Endothelial cell of umbilical vein (primary cell): ENCODE results near the gene ADD1. TPM values are rescaled to one million over a fixed set of nuclear protein-coding genes. Genes with fewer than 3 reads are reported as not detected.

ENCODE experiments used
- BruUV-seq: library from RNA; stranded (reverse); fragments of 400-500 nt; replicated peaks from 2 replicates; lab custom pipeline; 2021; lab: Mats Ljungman, UMichigan
- CTCF ChIA-PET: fragments of 300-600, 350-600 bp; sonication (Branson Sonifier 250); formaldehyde crosslinking; loops from one replicate; lab custom pipeline; 2021; ENCODE audit warnings: antibody characterized with exemption, inconsistent platforms; lab: Charles Lee
- POLR2A ChIA-PET: fragments of 300-600, 350-600 bp; sonication (Branson Sonifier 250); formaldehyde crosslinking; loops from one replicate; lab custom pipeline; 2021; ENCODE audit warnings: antibody characterized with exemption, inconsistent platforms; lab: Charles Lee
- DNase-seq: peaks from one replicate; pipeline ENCODE4 v3.0.0-alpha.2; 2011; ENCODE audit warnings: low read depth, low spot score
- FAIRE-seq: peaks from 2 replicates; lab custom pipeline; 2011; peaks lifted over from hg19 to GRCh38; lab: Jason Lieb, UNC
- H2AFZ ChIP-seq: 2 replicates; pipeline ENCODE4 v1.6.0; 2012; ENCODE audit warnings: low read depth, low read length, control low read depth, inconsistent platforms
- H3K27ac ChIP-seq: 2 replicates; pipeline ENCODE4 v1.5.1; 2011; ENCODE audit warnings: low read depth, mild to moderate bottlenecking, control low read depth, low read length, moderate library complexity; ENCODE audit not compliant: insufficient read depth
- H3K27me3 ChIP-seq, 2 experiments: 2 replicates each; pipeline versions ENCODE4 v1.6.0 to v1.6.1; 2011; ENCODE audit warnings: low read length in 2 of 2, mixed read lengths in 1 of 2; ENCODE audit not compliant: control insufficient read depth in 2 of 2, insufficient read depth in 2 of 2
- H3K36me3 ChIP-seq, 2 experiments: 2 replicates in 1 of 2; 3 replicates in 1 of 2; pipeline ENCODE4 v1.5.1; 2011; ENCODE audit warnings: low read length in 2 of 2, mild to moderate bottlenecking in 1 of 2, moderate library complexity in 1 of 2; ENCODE audit not compliant: control insufficient read depth in 2 of 2, insufficient read depth in 2 of 2; ENCODE audit errors: extremely low read depth in 1 of 2
- H3K4me1 ChIP-seq: 3 replicates; pipeline ENCODE4 v1.5.1; 2011; ENCODE audit warnings: mild to moderate bottlenecking, low read length; ENCODE audit not compliant: control insufficient read depth, insufficient read depth; ENCODE audit errors: extremely low read depth
- H3K4me2 ChIP-seq: 2 replicates; pipeline ENCODE4 v1.6.1; 2011; ENCODE audit warnings: low read length, control low read depth, mixed read lengths; ENCODE audit not compliant: insufficient read depth
- H3K4me3 ChIP-seq, 3 experiments: fragments of 200-600 bp in 1 of 3; sonication (generic), shearing (Covaris generic) in 1 of 3; replicated peaks in 1 of 3; 2 replicates each; pipeline ENCODE4 v1.5.1; 2011 to 2016; ENCODE audit warnings: control low read depth in 3 of 3, low read length in 3 of 3, mild to moderate bottlenecking in 2 of 3, inconsistent platforms in 1 of 3, low read depth in 1 of 3, moderate library complexity in 1 of 3; ENCODE audit not compliant: insufficient read depth in 1 of 3
- H3K79me2 ChIP-seq: 2 replicates; pipeline ENCODE4 v1.6.0; 2012; ENCODE audit warnings: low read length, inconsistent platforms; ENCODE audit not compliant: control insufficient read depth, insufficient read depth
- H3K9ac ChIP-seq: replicated peaks from 2 replicates; pipeline ENCODE3; 2011; ENCODE audit warnings: low read length, control low read depth; ENCODE audit not compliant: insufficient read depth; ENCODE audit errors: extremely low read depth
- H3K9me1 ChIP-seq: replicated peaks from 3 replicates; pipeline ENCODE4 v1.6.0; 2011; ENCODE audit warnings: mild to moderate bottlenecking, low read length; ENCODE audit not compliant: control insufficient read depth, insufficient read depth; ENCODE audit errors: extremely low read depth
- H3K9me3 ChIP-seq: replicated peaks from 2 replicates; pipeline ENCODE4 v1.5.1; 2012; ENCODE audit warnings: low read length, inconsistent platforms; ENCODE audit not compliant: control insufficient read depth, insufficient read depth
- H4K20me1 ChIP-seq: replicated peaks from 2 replicates; pipeline ENCODE3; 2011; ENCODE audit warnings: mild to moderate bottlenecking, low read length; ENCODE audit not compliant: control insufficient read depth, insufficient read depth; ENCODE audit errors: extremely low read depth
- CTCF ChIP-seq, 2 donors: IDR thresholded peaks; 1 replicate in 1 of 2; 2 replicates in 1 of 2; pipeline ENCODE4 v1.5.1; 2011; ENCODE audit warnings: low read length in 2 of 2, mild to moderate bottlenecking in 2 of 2, moderate library complexity in 2 of 2, control low read depth in 1 of 2, inconsistent platforms in 1 of 2, low read depth in 1 of 2; ENCODE audit not compliant: insufficient read depth in 1 of 2; ENCODE audit errors: extremely low read depth in 1 of 2
- EZH2 ChIP-seq: IDR thresholded peaks from 2 replicates; pipeline ENCODE4 v1.6.1; 2012; ENCODE audit warnings: borderline replicate concordance, low read depth, mild to moderate bottlenecking, moderate library complexity, low read length, inconsistent platforms; ENCODE audit not compliant: severe bottlenecking
- FOS ChIP-seq: IDR thresholded peaks from 2 replicates; pipeline ENCODE4 v1.6.1; 2011; ENCODE audit warnings: mild to moderate bottlenecking, low read length, moderate library complexity, borderline replicate concordance; ENCODE audit not compliant: insufficient read depth
- GATA2 ChIP-seq: IDR thresholded peaks from 2 replicates; pipeline ENCODE4 v1.7.0; 2011; ENCODE audit warnings: low read depth, mild to moderate bottlenecking, moderate library complexity, mixed read lengths, low read length; ENCODE audit not compliant: insufficient read length, insufficient read depth
- JUN ChIP-seq: IDR thresholded peaks from 2 replicates; pipeline ENCODE4 v1.6.1; 2011; ENCODE audit warnings: borderline replicate concordance, low read depth; ENCODE audit not compliant: insufficient read length, insufficient read depth
- MYC ChIP-seq: IDR thresholded peaks from one replicate; pipeline ENCODE4 v1.6.1; 2011; ENCODE audit warnings: mild to moderate bottlenecking, low read depth, low read length
- POLR2A ChIP-seq: IDR thresholded peaks from 2 replicates; pipeline ENCODE4 v1.6.1; 2012; ENCODE audit warnings: low read depth, mild to moderate bottlenecking, control low read depth, low read length
- POLR2AphosphoS5 ChIP-seq: IDR thresholded peaks from 2 replicates; pipeline ENCODE4 v1.6.1; 2012; ENCODE audit warnings: low read depth, mild to moderate bottlenecking, control low read depth, low read length, moderate library complexity; ENCODE audit not compliant: insufficient read depth
- dilution Hi-C: fragments of 300-500 bp; cut with MboI; formaldehyde crosslinking; loops from one replicate; pipeline ENCODE4 v1.15.0; 2019; ENCODE audit warnings: low sequenced_read_pairs; ENCODE audit not compliant: extremely low pct_ligation_motif_present
- intact Hi-C: fragments of 100-400 bp; cut with micrococcal nuclease; formaldehyde crosslinking; loops from one replicate; pipeline ENCODE4 v1.10.0; 2022
- polyA plus RNA-seq, 4 experiments: library from polyadenylated mRNA; depleted of rRNA in 3 of 4; stranded (reverse) in 3 of 4; unstranded in 1 of 4; fragments of >200 nt; gene quantifications; 2 replicates each; pipeline versions ENCODE4 v1.2.1 to v1.2.3, GENCODE V29; 2011 to 2012; ENCODE audit warnings: missing spikeins in 1 of 4
- total RNA-seq: library from RNA; stranded (reverse); gene quantifications from 2 replicates; pipeline ENCODE4 v1.2.3, GENCODE V29; 2021
- TF ChIP-seq, protein P1 (sequence below): IDR thresholded peaks from 2 replicates; pipeline ENCODE4 v1.6.1; 2011; ENCODE audit not compliant: insufficient read depth, insufficient read length

Gene ADD1
- total and polyA plus RNA-seq, 2 donors (not counting 3 experiments of a cell fraction or from before 2014, with no cell fraction given): 219 to 305 TPM

DNA sequence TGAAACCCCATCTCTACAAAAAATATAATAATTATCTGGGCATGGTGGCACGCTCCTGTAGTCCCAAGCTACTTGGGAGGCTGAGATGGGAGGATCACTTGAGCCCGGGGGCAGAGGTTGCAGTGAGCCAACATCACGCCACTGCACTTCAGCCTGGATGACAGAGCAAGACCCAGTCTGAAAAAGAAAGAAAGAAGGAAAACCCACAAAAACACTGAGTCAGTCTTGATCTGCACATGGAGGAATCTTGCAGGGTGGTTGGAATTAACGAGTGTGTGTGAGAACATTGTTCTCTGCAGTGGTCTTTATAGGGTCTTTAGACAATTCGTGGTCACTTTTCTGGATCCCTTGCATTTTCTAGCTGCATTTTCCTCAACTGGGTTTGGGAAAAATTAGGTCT, 23.2 kb downstream of the ADD1 start:
- H3K27ac ChIP-seq: no peak overlapping the region
- BruUV-seq: no TSS peak
- no peaks in the 10 kb centered on the region for H3K9me3 ChIP-seq
- no peaks in the 10 kb centered on the region for H3K36me3 ChIP-seq
- H3K4me1 ChIP-seq: peaks cover 40% of the 10 kb centered on the region
- intact Hi-C loops: no loop called here
- H2AFZ ChIP-seq: no peak overlapping the region
- TF ChIP-seq JUN: no peak
- TF ChIP-seq CTCF (IDR thresholded peaks at IDR 0.05; ENCODE audit: extremely low read depth in 1 of 2, insufficient read depth in 1 of 2, low read depth in 1 of 2, low read length in 2 of 2): no peak
- no peak for TF ChIP-seq MYC
- TF ChIP-seq, protein P1, sequence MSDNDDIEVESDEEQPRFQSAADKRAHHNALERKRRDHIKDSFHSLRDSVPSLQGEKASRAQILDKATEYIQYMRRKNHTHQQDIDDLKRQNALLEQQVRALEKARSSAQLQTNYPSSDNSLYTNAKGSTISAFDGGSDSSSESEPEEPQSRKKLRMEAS: no peak
- TF ChIP-seq FOS: no peak
- TF ChIP-seq POLR2AphosphoS5: no peak
- no peak for TF ChIP-seq GATA2
- TF ChIP-seq POLR2A: no peak
- no peak for TF ChIP-seq EZH2
- no peaks in the 10 kb centered on the region for H3K27me3 ChIP-seq
- no peak overlapping the region for H3K9ac ChIP-seq
- CTCF ChIA-PET: interaction anchor here (0.9 to 1.3 kb wide), 4 partner anchors 13 to 103 kb away, joined by 3 to 6 read pairs (median 4); no protein-coding TSS in a partner anchor
- H3K4me3 ChIP-seq: no peak overlapping the region
- H3K9me1 ChIP-seq: no peaks in the 10 kb centered on the region
- POLR2A ChIA-PET: no interaction called here
- DNase-seq: no peak
- H4K20me1 ChIP-seq: peaks cover 5% of the 10 kb centered on the region
- FAIRE-seq: no peak
- H3K4me2 ChIP-seq: no peak overlapping the region
- dilution Hi-C loops: no loop called here
- peaks cover 93% of the 10 kb centered on the region for H3K79me2 ChIP-seq
